Psoas muscle (tissue), 8 donors: ENCODE measurements around the gene KXD1. TPM values are rescaled to one million over a fixed set of nuclear protein-coding genes. Genes with fewer than 3 reads are reported as not detected.

ENCODE experiments used
- ATAC-seq, 4 donors: fragments of 200-7000 bp; cut with Tn5 transposase; one replicate each; pipeline ENCODE4 v1.9.1; 2020; ENCODE audit warnings: moderate library complexity in 3 of 4, mild to moderate bottlenecking in 2 of 4
- DNase-seq, 2 donors: peaks; one replicate each; pipeline ENCODE4 v3.0.0-alpha.2; 2020
- H3K27ac ChIP-seq: fragments of 200-600 bp; one replicate; pipeline ENCODE4 v1.8.0; 2022
- H3K27me3 ChIP-seq, 3 donors: fragments of 200-600 bp in 1 of 3; one replicate each; pipeline versions ENCODE4 v1.6.1 to v1.8.0; 2013 to 2022; ENCODE audit warnings: low read length in 2 of 3, mild to moderate bottlenecking in 2 of 3, moderate library complexity in 1 of 3; ENCODE audit not compliant: insufficient read depth in 3 of 3
- H3K36me3 ChIP-seq, 2 donors: fragments of 200-600 bp in 1 of 2; one replicate each; pipeline versions ENCODE4 v1.6.1 to v1.8.0; 2013 to 2022; ENCODE audit warnings: low read depth in 1 of 2, mild to moderate bottlenecking in 1 of 2, moderate library complexity in 1 of 2; ENCODE audit not compliant: insufficient read depth in 1 of 2
- H3K4me1 ChIP-seq: fragments of 200-600 bp; one replicate; pipeline ENCODE4 v1.8.0; 2022
- H3K4me3 ChIP-seq: fragments of 200-600 bp; one replicate; pipeline ENCODE4 v1.8.0; 2022; ENCODE audit warnings: mild to moderate bottlenecking
- H3K9me3 ChIP-seq: fragments of 200-600 bp; one replicate; pipeline ENCODE4 v1.8.0; 2022
- WGBS, 3 donors: extraction: QIAGEN DNeasy Blood & Tissue Kit; methylation state at CpG; one replicate each; pipeline versions ENCODE4 v1.1.6 to v1.1.7; 2013; 5-methylcytosine and 5-hydroxymethylcytosine counted together
- intact Hi-C, 2 donors: fragments of 100-400 bp; cut with DNase I; formaldehyde crosslinking; loops; one replicate each; pipeline versions ENCODE4 v1.11.0 to v1.14.2; 2022
- polyA plus RNA-seq, 3 donors: library from polyadenylated mRNA; stranded (reverse); fragments of 200-250 nt; gene quantifications; one replicate each; pipeline ENCODE4 v1.2.3, GENCODE V29; 2013
- total RNA-seq, 4 donors: library from RNA; stranded (reverse); fragmentation: NEBNext Ultra II Directional in 2 of 4; extraction: Animal tissue kit (Norgen Biotek cat#: 25700) in 2 of 4; gene quantifications; one replicate each; pipeline versions ENCODE4 v1.2.1 to v1.2.4, GENCODE V29; 2021 to 2023
- TF ChIP-seq, protein P1 (sequence below): fragments of 200-600 bp; IDR thresholded peaks from one replicate; pipeline ENCODE4 v1.8.0; 2022; ENCODE audit warnings: antibody characterized with exemption
- donor health status: healthy with polysubstance abuse.
- donor health status: DM: no; HTN: no; CAD: no; lungs with moderate emphysema.
- donor health status: Bipolar disorder and iron deficiency.
- donor health status: healthy.
- donor health status: DM: yes; HTN: yes; CAD: no.
- donor health status: DM: no; HTN: no; CAD: no.
- donor health status: DM: no; HTN: no; CAD: no.
- donor health status: DM: yes; HTN: yes; CAD: no.

Gene KXD1
- total and polyA plus RNA-seq, 7 donors, result 38.9 to 144 (median 76.5) TPM

DNA sequence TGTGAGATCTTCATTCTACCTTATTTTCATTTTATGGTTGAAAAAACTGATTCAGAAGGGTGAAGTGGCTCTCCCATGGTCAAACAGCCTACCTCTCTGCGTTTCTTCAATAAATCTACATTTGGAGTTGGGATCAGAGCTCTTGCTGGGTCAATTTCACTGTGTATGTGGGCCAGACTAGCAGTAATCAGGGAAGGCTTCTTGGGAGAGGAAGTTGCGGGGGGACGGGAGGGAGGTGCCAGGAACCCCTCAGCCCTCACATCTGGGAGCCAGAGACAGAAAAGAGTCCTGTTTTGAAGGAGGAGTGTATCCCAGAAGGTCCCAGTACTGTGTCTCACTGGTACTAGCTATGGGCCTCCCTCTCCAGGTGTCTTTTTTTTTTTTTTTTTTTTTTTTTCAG, 934 bp downstream of the KXD1 start:
- ATAC-seq (no peak), DNase-seq (no peak)
- peaks cover 18% of the 10 kb centered on the region for H3K4me1 ChIP-seq
- no peaks in the 10 kb centered on the region for H3K9me3 ChIP-seq
- TF ChIP-seq, protein P1, sequence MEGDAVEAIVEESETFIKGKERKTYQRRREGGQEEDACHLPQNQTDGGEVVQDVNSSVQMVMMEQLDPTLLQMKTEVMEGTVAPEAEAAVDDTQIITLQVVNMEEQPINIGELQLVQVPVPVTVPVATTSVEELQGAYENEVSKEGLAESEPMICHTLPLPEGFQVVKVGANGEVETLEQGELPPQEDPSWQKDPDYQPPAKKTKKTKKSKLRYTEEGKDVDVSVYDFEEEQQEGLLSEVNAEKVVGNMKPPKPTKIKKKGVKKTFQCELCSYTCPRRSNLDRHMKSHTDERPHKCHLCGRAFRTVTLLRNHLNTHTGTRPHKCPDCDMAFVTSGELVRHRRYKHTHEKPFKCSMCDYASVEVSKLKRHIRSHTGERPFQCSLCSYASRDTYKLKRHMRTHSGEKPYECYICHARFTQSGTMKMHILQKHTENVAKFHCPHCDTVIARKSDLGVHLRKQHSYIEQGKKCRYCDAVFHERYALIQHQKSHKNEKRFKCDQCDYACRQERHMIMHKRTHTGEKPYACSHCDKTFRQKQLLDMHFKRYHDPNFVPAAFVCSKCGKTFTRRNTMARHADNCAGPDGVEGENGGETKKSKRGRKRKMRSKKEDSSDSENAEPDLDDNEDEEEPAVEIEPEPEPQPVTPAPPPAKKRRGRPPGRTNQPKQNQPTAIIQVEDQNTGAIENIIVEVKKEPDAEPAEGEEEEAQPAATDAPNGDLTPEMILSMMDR, result no peak
- WGBS, 3 donors, result 46 to 66% (median 48%) methylated on average over 3 of the region's 3 CpGs
- intact Hi-C loops, result loop anchor here (5.0 kb wide), 3 partner anchors 36 to 106 kb away; partner anchors contain the start of gene ELL (in 2 of the 2)
- peak overlapping the region; percentile 93 for H3K27ac ChIP-seq
- no peaks in the 10 kb centered on the region for H3K27me3 ChIP-seq
- peaks cover 0 to 16% of the 10 kb centered on the region in 2 donors for H3K36me3 ChIP-seq
- H3K4me3 ChIP-seq, result peak overlapping the region; percentile 88

DNA sequence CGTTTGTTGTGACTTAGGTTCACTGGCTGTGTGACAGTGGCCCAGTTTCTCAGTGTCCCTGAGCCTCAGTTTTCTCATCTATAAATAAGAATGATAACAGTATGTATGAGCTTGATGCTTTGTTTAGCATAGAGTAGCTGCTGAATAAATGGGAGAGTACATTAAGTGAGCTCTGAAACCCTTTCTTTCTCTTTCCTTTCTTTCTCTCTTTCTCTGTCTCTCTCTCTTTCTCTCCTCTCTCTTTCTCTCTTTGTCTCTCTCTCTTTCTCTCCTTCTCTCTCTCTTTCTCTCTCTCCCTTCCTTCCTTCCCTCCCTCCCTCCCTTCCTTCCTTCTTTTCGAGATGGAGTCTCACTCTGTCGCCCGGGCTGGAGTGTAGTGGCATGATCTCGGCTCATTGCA, 2.0 kb downstream of the KXD1 start:
- peak overlapping the region; percentile 93 for H3K27ac ChIP-seq
- H3K9me3 ChIP-seq, result no peaks in the 10 kb centered on the region
- intact Hi-C loops, result loop anchor here (5.0 kb wide), 3 partner anchors 37 to 107 kb away; partner anchors contain the start of gene ELL (in 2 of the 2)
- peaks cover 3 to 27% of the 10 kb centered on the region in 2 donors for H3K36me3 ChIP-seq
- no peaks in the 10 kb centered on the region for H3K27me3 ChIP-seq
- 48 to 68% (median 59%) methylated on average over 5 of the region's 5 CpGs for WGBS, 3 donors
- H3K4me3 ChIP-seq, result no peak overlapping the region
- no peak for ATAC-seq
- peaks cover 18% of the 10 kb centered on the region for H3K4me1 ChIP-seq
- TF ChIP-seq, protein P1, result no peak
- DNase-seq, result no peak

DNA sequence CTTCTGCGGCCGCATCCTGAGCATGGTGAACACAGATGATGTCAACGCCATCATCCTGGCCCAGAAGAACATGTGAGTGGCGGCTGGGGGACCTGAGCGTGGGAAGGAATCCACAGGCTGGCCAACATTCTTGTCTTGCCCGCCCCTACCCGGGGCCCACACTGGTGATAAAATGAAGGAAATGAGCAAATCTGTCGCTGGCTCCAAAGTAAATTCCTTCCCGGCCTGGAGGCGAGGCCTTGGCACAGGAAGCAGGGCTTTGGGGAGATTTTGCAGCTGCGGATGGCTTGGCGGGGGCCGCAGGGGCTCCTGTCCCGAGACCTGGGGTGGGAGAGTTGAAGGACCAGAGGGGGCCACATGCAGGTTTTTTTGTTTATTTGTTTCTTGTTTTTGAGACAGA, 4.4 kb downstream of the KXD1 start:
- peaks cover 18% of the 10 kb centered on the region for H3K4me1 ChIP-seq
- H3K36me3 ChIP-seq, result peaks cover 5 to 51% of the 10 kb centered on the region in 2 donors
- TF ChIP-seq, protein P1, result no peak
- no peak for ATAC-seq
- no peak overlapping the region for H3K4me3 ChIP-seq
- WGBS, 3 donors, result 53 to 58% (median 57%) methylated on average over 14 of the region's 14 CpGs
- DNase-seq, result peak; percentile 40 to 66
- H3K27ac ChIP-seq, result peak overlapping the region; percentile 93
- no peaks in the 10 kb centered on the region for H3K27me3 ChIP-seq
- intact Hi-C loops, result no loop called here
- no peaks in the 10 kb centered on the region for H3K9me3 ChIP-seq

DNA sequence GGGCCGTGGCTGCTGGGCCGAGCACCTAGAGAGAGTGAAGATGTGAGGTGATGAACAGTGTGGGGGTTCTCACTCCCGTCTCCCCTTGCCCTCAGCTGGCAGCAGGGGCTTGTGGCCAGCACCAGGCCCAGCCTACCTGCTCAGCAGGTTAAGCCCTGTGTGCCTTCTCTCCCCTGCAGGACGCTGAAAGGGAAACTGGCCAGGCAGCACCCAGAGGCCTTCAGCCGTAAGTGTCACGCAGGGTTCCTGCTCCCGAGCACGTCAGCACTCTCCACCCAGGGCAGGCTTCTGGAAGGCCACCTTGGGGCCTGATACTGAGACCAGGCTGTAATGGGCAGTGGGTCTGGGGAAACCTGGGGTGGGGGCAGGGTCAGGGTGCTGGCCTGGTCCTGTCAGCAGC, 9.3 kb downstream of the KXD1 start:
- no peak for DNase-seq
- H3K4me1 ChIP-seq, result no peaks in the 10 kb centered on the region
- H3K27ac ChIP-seq, result no peak overlapping the region
- H3K36me3 ChIP-seq, result peaks cover 5 to 74% of the 10 kb centered on the region in 2 donors
- no peaks in the 10 kb centered on the region for H3K27me3 ChIP-seq
- H3K9me3 ChIP-seq, result no peaks in the 10 kb centered on the region
- intact Hi-C loops, result no loop called here
- ATAC-seq, result no peak
- WGBS, 3 donors, result 91 to 96% (median 96%) methylated on average over 8 of the region's 8 CpGs
- TF ChIP-seq, protein P1, result no peak
- no peak overlapping the region for H3K4me3 ChIP-seq

DNA sequence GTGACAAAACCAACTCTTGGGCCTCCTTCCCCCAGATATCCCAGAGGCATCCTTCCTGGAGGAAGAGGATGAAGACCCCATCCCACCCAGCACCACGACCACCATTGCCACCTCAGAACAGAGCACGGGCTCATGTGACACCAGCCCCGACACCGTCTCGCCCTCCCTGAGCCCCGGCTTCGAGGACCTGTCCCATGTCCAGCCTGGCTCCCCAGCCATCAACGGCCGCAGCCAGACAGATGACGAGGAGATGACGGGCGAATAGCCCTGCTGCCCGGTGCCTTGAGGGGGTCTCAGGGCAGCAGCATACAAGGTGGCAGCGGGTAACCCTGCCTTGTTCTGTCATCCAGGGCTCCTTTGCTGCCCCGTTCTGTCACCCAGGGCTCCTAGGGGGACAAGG, 10.7 kb downstream of the KXD1 start:
- no peaks in the 10 kb centered on the region for H3K27me3 ChIP-seq
- H3K9me3 ChIP-seq, result no peaks in the 10 kb centered on the region
- TF ChIP-seq, protein P1, result no peak
- DNase-seq, result no peak
- ATAC-seq, result no peak
- intact Hi-C loops, result no loop called here
- 88 to 92% (median 88%) methylated on average over 15 of the region's 15 CpGs for whole genome bisulfite sequencing, 3 donors
- no peak overlapping the region for H3K4me3 ChIP-seq
- H3K36me3 ChIP-seq, result peaks cover 5 to 70% of the 10 kb centered on the region in 2 donors
- peaks cover 9% of the 10 kb centered on the region for H3K4me1 ChIP-seq
- no peak overlapping the region for H3K27ac ChIP-seq
